Tibial artery (tissue), 4 donors: ENCODE data around the gene CLDN6.
A peak's percentile ranks its signal among the peaks of the same experiment; 100 is the strongest.

Experiments used
- DNase-seq, 2 donors: peaks; one replicate each; pipeline ENCODE4 v3.0.0-alpha.2; 2019
- H3K27ac ChIP-seq, 2 donors: fragments of 200-600 bp; sonication (generic) in 1 of 2; 1 replicate in 1 of 2; 2 replicates in 1 of 2; pipeline ENCODE4 v1.5.1; 2018 to 2019; ENCODE audit warnings: mild to moderate bottlenecking in 1 of 2
- H3K27me3 ChIP-seq, 2 donors: fragments of 200-600 bp; sonication (generic) in 1 of 2; one replicate each; pipeline versions ENCODE4 v1.5.1 to v1.6.0; 2016 to 2019
- H3K36me3 ChIP-seq, 3 donors: fragments of 200-600 bp; sonication (generic) in 2 of 3; one replicate each; pipeline ENCODE4 v1.5.1; 2016 to 2019; ENCODE audit warnings: mild to moderate bottlenecking in 2 of 3
- H3K4me1 ChIP-seq, 4 donors: fragments of 200-600 bp; sonication (generic) in 2 of 4; 1 replicate in 3 of 4; 2 replicates in 1 of 4; pipeline ENCODE4 v1.5.1; 2016 to 2019
- H3K4me3 ChIP-seq, 2 donors: fragments of 200-600 bp; sonication (generic) in 1 of 2; 1 replicate in 1 of 2; 2 replicates in 1 of 2; pipeline ENCODE4 v1.5.1; 2018 to 2019; ENCODE audit warnings: mild to moderate bottlenecking in 2 of 2
- H3K9me3 ChIP-seq, 3 donors: fragments of 200-600 bp; sonication (generic) in 1 of 3; one replicate each; pipeline ENCODE4 v1.5.1; 2016 to 2019
- intact Hi-C: fragments of 100-400 bp; cut with DNase I; formaldehyde crosslinking; loops from one replicate; pipeline ENCODE4 v1.15.0; 2023; ENCODE audit warnings: low total_unique reads
- TF ChIP-seq, protein P1 (sequence below), 2 experiments: fragments of 200-600 bp in 1 of 2; fragments of 450-650 bp in 1 of 2; IDR thresholded peaks; one replicate each; pipeline ENCODE4 v1.5.1; 2017 to 2019; ENCODE audit warnings: antibody characterized with exemption in 2 of 2, mild to moderate bottlenecking in 1 of 2, moderate library complexity in 1 of 2

The CLDN6 gene

GRCh38 chr16:3038256-3038655, 20.3 kb upstream of the CLDN6 start:
- Histone ChIP-seq H3K27ac (no peak overlapping the region), H3K9me3 (no peaks in the 10 kb centered on the region), H3K36me3 (no peaks in the 10 kb centered on the region), H3K27me3 (peaks cover 7 to 86% of the 10 kb centered on the region in 2 donors), H3K4me1 (peaks cover 0 to 10% (median 7%) of the 10 kb centered on the region in 4 donors), H3K4me3 (no peak overlapping the region)
- TF ChIP-seq, protein P1, sequence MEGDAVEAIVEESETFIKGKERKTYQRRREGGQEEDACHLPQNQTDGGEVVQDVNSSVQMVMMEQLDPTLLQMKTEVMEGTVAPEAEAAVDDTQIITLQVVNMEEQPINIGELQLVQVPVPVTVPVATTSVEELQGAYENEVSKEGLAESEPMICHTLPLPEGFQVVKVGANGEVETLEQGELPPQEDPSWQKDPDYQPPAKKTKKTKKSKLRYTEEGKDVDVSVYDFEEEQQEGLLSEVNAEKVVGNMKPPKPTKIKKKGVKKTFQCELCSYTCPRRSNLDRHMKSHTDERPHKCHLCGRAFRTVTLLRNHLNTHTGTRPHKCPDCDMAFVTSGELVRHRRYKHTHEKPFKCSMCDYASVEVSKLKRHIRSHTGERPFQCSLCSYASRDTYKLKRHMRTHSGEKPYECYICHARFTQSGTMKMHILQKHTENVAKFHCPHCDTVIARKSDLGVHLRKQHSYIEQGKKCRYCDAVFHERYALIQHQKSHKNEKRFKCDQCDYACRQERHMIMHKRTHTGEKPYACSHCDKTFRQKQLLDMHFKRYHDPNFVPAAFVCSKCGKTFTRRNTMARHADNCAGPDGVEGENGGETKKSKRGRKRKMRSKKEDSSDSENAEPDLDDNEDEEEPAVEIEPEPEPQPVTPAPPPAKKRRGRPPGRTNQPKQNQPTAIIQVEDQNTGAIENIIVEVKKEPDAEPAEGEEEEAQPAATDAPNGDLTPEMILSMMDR (IDR thresholded peaks at IDR 0.05): no peak
- DNase-seq: no peak
- intact Hi-C loops: no loop called here

- Histone ChIP-seq H3K9me3 (no peaks in the 10 kb centered on the region), H3K4me3 (peak within 1 kb of the TSS in 1 of 2 donors; percentile 4), H3K4me1 (peaks cover 0 to 10% (median 7%) of the 10 kb centered on the region in 4 donors), H3K36me3 (no peaks in the 10 kb centered on the region), H3K27ac (no peak within 1 kb of the TSS), H3K27me3 (peaks cover 7 to 89% of the 10 kb centered on the region in 2 donors)
- intact Hi-C loops: no loop called here
- TF ChIP-seq, protein P1 (IDR thresholded peaks at IDR 0.05): no peak
- DNase-seq: no peak
Measured at GRCh38 chr16:3036726-3037315, 18.8 kb upstream of the CLDN6 start, which contains the start of gene BICDL2. TSS of gene BICDL2 (minus strand) at chr16:3036944. CDS start at chr16:3035496, 1,448 bp downstream.

- no peaks in the 10 kb centered on the region for H3K9me3 ChIP-seq
- intact Hi-C loops: no loop called here
- no peak for DNase-seq
- peaks cover 7 to 91% of the 10 kb centered on the region in 2 donors for H3K27me3 ChIP-seq
- H3K36me3 ChIP-seq: no peaks in the 10 kb centered on the region
- H3K4me3 ChIP-seq: peak overlapping the region in 1 of 2 donors; percentile 4
- TF ChIP-seq, protein P1 (IDR thresholded peaks at IDR 0.05): no peak
- H3K4me1 ChIP-seq: peaks cover 0 to 11% (median 8%) of the 10 kb centered on the region in 4 donors
- H3K27ac ChIP-seq: no peak overlapping the region
Measured at GRCh38 chr16:3035972-3036725, 18.2 kb upstream of the CLDN6 start.

GRCh38 chr16:3035289-3035971, 17.4 kb upstream of the CLDN6 start:
- intact Hi-C loops: no loop called here
- Histone ChIP-seq H3K9me3 (no peaks in the 10 kb centered on the region), H3K27ac (no peak overlapping the region), H3K27me3 (peaks cover 7 to 95% of the 10 kb centered on the region in 2 donors), H3K4me1 (peaks cover 0 to 11% (median 8%) of the 10 kb centered on the region in 4 donors), H3K36me3 (no peaks in the 10 kb centered on the region), H3K4me3 (no peak overlapping the region)
- TF ChIP-seq, protein P1 (IDR thresholded peaks at IDR 0.05): no peak
- no peak for DNase-seq

DNA sequence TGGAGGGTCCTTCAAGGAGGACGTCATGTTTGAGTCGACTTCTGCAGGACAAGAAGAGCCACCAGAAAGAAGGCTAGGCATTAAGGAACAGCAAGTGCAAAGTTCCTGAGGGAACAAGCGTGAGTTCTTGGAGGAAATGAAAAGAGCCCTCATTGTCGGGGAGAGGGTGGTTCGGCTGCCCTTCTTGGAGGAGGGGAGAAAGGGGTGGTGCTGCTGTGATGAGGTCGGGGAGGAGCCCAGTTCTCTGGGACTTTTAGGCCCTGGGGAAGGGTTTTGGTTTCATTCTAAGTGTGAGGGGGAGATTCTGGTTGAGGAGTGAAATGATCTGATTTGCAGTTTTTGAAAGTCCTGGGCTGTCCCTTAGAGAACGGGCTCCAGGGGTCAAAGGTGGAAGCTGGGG, 14.6 kb upstream of the CLDN6 start:
- H3K27ac ChIP-seq: no peak overlapping the region
- intact Hi-C loops: no loop called here
- no peak for DNase-seq
- TF ChIP-seq, protein P1 (IDR thresholded peaks at IDR 0.05): no peak
- H3K27me3 ChIP-seq: peaks cover 7 to 83% of the 10 kb centered on the region in 2 donors
- no peaks in the 10 kb centered on the region for H3K36me3 ChIP-seq
- H3K4me3 ChIP-seq: no peak overlapping the region
- no peaks in the 10 kb centered on the region for H3K9me3 ChIP-seq
- H3K4me1 ChIP-seq: peaks cover 0 to 31% (median 25%) of the 10 kb centered on the region in 4 donors
